ENCODE results near the gene ANXA2.

The ANXA2 gene

GRCh38 chr15:60397772-60398445 lies at the start of gene ANXA2:
Gene ANXA2, minus strand, starts transcription at chr15:60397986. Its CDS starts 11,911 bp downstream, at chr15:60386075.
- H3K9me3 ChIP-seq (ENCODE audit: control insufficient read depth, insufficient read depth, low read length): no peaks in the 10 kb centered on the region
- peak within 1 kb of the TSS; percentile 99 for H3K9ac ChIP-seq (ENCODE audit: low read depth, low read length)
- peaks cover 55% of the 10 kb centered on the region for H3K4me1 ChIP-seq (ENCODE audit: insufficient read depth, low read length)
- peaks cover 18% of the 10 kb centered on the region for H3K36me3 ChIP-seq (ENCODE audit: insufficient read depth, low read length)

DNA sequence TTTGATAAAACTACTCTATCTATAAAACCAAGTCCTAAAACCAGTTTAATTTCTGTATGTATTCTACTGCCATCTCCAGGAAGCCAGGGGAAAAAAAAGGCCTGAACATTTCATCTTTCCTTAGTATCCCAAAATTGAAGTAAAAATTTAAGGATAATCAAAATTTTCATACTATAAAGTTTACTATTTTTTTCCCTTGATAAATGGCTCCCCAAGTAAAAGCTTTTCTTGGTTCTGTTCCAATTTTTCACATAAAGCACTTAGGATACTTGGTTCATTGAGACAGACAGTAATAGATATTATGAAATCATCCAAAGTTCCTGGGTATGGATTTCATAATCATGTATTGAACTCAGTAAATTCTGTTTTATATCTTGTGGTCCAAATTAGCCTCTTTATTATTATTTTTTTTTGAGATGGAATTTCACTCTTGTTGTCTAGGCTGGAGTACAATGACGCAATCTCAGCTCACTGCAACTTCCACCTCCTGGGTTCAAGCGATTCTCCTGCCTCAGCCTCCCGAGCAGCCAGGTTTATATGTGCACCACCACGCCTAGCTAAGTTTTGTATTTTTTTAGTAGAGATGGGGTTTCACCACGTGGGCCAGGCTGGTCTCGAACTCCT lies 46.6 kb upstream of the ANXA2 start:
- Histone ChIP-seq H3K36me3 (ENCODE audit: insufficient read depth, low read length) (peaks cover 7% of the 10 kb centered on the region; the same call in 1 of the 2 replicates), H3K9me3 (ENCODE audit: control insufficient read depth, insufficient read depth, low read length) (no peaks in the 10 kb centered on the region), H3K4me1 (ENCODE audit: insufficient read depth, low read length) (no peaks in the 10 kb centered on the region), H3K9ac (ENCODE audit: low read depth, low read length) (no peak overlapping the region)

DNA sequence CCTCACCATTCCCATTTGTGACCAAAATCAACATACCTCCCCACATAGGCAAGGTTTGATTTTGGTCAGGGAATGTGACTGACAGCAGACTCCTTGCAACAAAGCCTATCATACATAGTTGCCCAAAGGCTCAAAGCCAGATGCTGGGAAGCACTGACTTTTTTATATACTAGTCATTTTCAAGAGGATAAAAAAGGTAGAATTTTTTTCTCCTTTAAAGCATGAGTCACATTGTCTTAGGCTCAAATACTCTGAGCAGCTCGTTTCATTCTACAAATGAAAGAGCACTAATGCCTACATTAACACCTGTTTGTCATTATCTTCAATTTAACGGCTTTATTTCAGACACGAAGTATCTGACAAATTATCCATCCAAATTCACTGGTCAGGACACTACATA lies 45.0 kb upstream of the ANXA2 start:
- Histone ChIP-seq H3K9me3 (ENCODE audit: control insufficient read depth, insufficient read depth, low read length) (no peaks in the 10 kb centered on the region), H3K4me1 (ENCODE audit: insufficient read depth, low read length) (no peaks in the 10 kb centered on the region), H3K36me3 (ENCODE audit: insufficient read depth, low read length) (peaks cover 3% of the 10 kb centered on the region; the same call in 1 of the 2 replicates), H3K9ac (ENCODE audit: low read depth, low read length) (no peak overlapping the region)

DNA sequence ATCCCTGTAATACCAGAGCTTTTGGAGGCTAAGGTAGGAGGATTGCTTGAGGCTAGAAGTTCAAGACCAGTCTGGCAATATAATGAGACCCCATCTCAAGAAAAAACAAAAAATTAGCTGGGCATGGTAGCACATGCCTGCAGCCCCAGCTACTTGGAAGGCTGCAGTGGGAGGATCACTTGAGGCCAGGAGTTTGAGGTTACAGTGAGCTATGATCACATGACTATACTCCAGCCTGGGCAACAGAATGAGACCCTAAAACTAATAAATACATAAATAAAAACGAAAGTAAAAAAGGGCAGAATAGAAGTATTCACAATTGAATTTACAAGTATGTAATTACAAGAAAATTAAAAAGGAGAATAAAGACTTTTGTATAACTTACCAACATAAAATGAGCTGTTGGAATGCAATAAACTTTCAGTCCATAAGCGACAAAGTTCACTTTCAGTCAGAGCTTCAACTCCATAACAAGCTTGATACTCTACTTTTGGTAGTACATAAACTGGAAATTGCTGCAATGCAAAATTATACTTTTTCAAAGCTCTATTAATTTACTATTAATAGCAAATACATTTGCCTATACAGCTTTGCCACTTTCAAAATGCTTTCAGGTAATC lies 44.4 kb upstream of the ANXA2 start:
- H3K9me3 ChIP-seq (ENCODE audit: control insufficient read depth, insufficient read depth, low read length): no peaks in the 10 kb centered on the region
- H3K36me3 ChIP-seq (ENCODE audit: insufficient read depth, low read length): peaks cover 3% of the 10 kb centered on the region; the same call in 1 of the 2 replicates
- H3K4me1 ChIP-seq (ENCODE audit: insufficient read depth, low read length): no peaks in the 10 kb centered on the region
- H3K9ac ChIP-seq (ENCODE audit: low read depth, low read length): no peak overlapping the region

GRCh38 chr15:60441331-60441730 lies 43.5 kb upstream of the ANXA2 start:
- H3K36me3 ChIP-seq (ENCODE audit: insufficient read depth, low read length): peaks cover 3% of the 10 kb centered on the region; the same call in 1 of the 2 replicates
- no peaks in the 10 kb centered on the region for H3K9me3 ChIP-seq (ENCODE audit: control insufficient read depth, insufficient read depth, low read length)
- no peaks in the 10 kb centered on the region for H3K4me1 ChIP-seq (ENCODE audit: insufficient read depth, low read length)
- H3K9ac ChIP-seq (ENCODE audit: low read depth, low read length): no peak overlapping the region

- Histone ChIP-seq H3K36me3 (ENCODE audit: insufficient read depth, low read length) (peaks cover 3% of the 10 kb centered on the region; the same call in 1 of the 2 replicates), H3K4me1 (ENCODE audit: insufficient read depth, low read length) (no peaks in the 10 kb centered on the region), H3K9ac (ENCODE audit: low read depth, low read length) (no peak overlapping the region)
Measured at GRCh38 chr15:60438646-60439045, 40.9 kb upstream of the ANXA2 start.

GRCh38 chr15:60428935-60429334 lies 31.1 kb upstream of the ANXA2 start:
- no peaks in the 10 kb centered on the region for H3K9me3 ChIP-seq (ENCODE audit: control insufficient read depth, insufficient read depth, low read length)
- no peak overlapping the region for H3K9ac ChIP-seq (ENCODE audit: low read depth, low read length)
- peaks cover 2% of the 10 kb centered on the region; the same call in 1 of the 2 replicates for H3K4me1 ChIP-seq (ENCODE audit: insufficient read depth, low read length)
- H3K36me3 ChIP-seq (ENCODE audit: insufficient read depth, low read length): no peaks in the 10 kb centered on the region; the same call in 1 of the 2 replicates

More at GRCh38 chr15:60438646-60439045, 40.9 kb upstream of the ANXA2 start:
- no peaks in the 10 kb centered on the region for H3K9me3 ChIP-seq (ENCODE audit: control insufficient read depth, insufficient read depth, low read length)

DNA sequence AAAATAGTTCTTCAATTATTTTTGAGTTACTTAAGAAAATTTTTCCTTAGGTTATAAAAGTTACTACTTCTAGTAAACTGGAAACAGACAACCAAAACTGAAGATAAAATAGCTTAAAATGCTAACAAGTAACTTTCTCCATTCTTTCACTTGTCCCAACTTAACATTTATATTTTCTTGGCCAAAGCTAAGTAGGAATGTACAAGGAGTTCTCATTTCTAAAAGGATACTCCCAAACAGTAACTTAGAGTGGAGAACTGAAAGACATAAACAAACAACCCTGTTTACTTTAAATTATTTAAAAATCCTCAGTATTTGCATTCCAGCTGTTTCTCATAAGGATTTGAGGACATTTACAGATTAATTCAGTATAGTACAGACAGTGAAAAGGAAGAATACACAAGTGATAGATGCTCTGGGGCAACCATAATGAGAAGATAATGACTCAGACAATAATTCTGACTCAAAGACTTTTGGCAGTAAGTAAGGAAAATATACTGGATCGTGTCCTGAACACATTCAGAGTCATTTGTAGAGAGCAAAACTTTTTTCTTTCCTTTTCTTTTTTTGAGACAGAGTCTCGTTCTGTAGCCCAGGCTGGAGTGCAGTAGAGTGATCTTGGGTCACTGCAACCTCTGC lies 29.2 kb upstream of the ANXA2 start:
- Histone ChIP-seq H3K9ac (ENCODE audit: low read depth, low read length) (no peak overlapping the region), H3K9me3 (ENCODE audit: control insufficient read depth, insufficient read depth, low read length) (no peaks in the 10 kb centered on the region), H3K36me3 (ENCODE audit: insufficient read depth, low read length) (no peaks in the 10 kb centered on the region; the same call in 1 of the 2 replicates), H3K4me1 (ENCODE audit: insufficient read depth, low read length) (peaks cover 3% of the 10 kb centered on the region; the same call in 1 of the 2 replicates)

DNA sequence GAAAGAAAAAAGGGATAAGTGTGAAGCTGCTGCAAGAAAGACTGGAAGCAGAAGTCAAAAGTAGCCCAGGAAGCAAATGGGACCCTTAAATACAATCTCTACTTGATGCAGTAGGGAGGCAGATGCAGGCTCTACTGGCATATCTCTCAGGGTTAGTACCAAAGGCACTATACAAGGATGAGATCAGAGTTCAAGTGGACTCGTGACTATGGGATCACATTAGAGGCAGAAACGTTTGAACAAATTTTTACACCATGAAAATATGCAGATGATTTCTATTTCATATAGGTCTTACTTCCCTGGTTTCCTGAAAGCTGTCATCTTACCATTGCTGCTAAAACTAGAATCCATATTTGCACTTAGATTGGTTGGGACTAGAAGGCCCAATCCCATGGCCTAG lies 27.7 kb upstream of the ANXA2 start:
- no peaks in the 10 kb centered on the region; the same call in 1 of the 2 replicates for H3K36me3 ChIP-seq (ENCODE audit: insufficient read depth, low read length)

GRCh38 chr15:60424006-60424405 lies 26.2 kb upstream of the ANXA2 start:
- Histone ChIP-seq H3K36me3 (ENCODE audit: insufficient read depth, low read length) (no peaks in the 10 kb centered on the region), H3K9ac (ENCODE audit: low read depth, low read length) (no peak overlapping the region), H3K9me3 (ENCODE audit: control insufficient read depth, insufficient read depth, low read length) (no peaks in the 10 kb centered on the region), H3K4me1 (ENCODE audit: insufficient read depth, low read length) (peaks cover 3% of the 10 kb centered on the region; the same call in 1 of the 2 replicates)

More for the DNA sequence above, 27.7 kb upstream of the ANXA2 start:
- Histone ChIP-seq H3K4me1 (ENCODE audit: insufficient read depth, low read length) (peaks cover 3% of the 10 kb centered on the region; the same call in 1 of the 2 replicates), H3K9me3 (ENCODE audit: control insufficient read depth, insufficient read depth, low read length) (no peaks in the 10 kb centered on the region), H3K9ac (ENCODE audit: low read depth, low read length) (no peak overlapping the region)

- peaks cover 3% of the 10 kb centered on the region; the same call in 1 of the 2 replicates for H3K4me1 ChIP-seq (ENCODE audit: insufficient read depth, low read length)
- H3K9me3 ChIP-seq (ENCODE audit: control insufficient read depth, insufficient read depth, low read length): no peaks in the 10 kb centered on the region
- no peak overlapping the region for H3K9ac ChIP-seq (ENCODE audit: low read depth, low read length)
- H3K36me3 ChIP-seq (ENCODE audit: insufficient read depth, low read length): no peaks in the 10 kb centered on the region
Measured at GRCh38 chr15:60423537-60423936, 25.8 kb upstream of the ANXA2 start.

- Histone ChIP-seq H3K4me1 (ENCODE audit: insufficient read depth, low read length) (peaks cover 3% of the 10 kb centered on the region; the same call in 1 of the 2 replicates), H3K36me3 (ENCODE audit: insufficient read depth, low read length) (no peaks in the 10 kb centered on the region), H3K9ac (ENCODE audit: low read depth, low read length) (no peak overlapping the region), H3K9me3 (ENCODE audit: control insufficient read depth, insufficient read depth, low read length) (no peaks in the 10 kb centered on the region)
Measured at GRCh38 chr15:60421544-60421943, 23.8 kb upstream of the ANXA2 start.

DNA sequence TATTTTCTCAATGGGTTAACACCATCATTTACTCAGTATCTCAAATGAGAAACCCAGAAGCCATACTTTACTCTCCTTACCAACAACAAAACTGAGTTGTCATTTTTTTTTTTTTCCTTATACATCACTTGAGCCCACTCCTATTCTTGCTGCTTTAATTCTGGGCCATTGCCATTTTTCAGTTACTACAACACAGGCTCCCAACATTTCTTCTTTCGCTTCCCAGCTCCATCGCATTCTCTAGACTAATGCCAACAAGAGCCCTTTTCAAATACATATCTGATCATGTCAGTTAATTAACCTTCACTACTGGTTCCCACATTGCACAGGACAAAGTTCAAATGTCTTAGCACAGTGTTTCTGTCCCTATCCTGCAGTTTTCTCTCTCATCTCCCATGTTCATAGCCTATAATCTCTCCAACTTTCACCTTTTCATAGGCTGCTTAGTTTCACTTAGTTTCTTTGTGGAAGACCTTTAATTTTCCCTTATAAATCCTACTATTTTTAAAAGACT lies 22.5 kb upstream of the ANXA2 start:
- Histone ChIP-seq H3K36me3 (ENCODE audit: insufficient read depth, low read length) (no peaks in the 10 kb centered on the region), H3K9ac (ENCODE audit: low read depth, low read length) (no peak overlapping the region), H3K4me1 (ENCODE audit: insufficient read depth, low read length) (peaks cover 3% of the 10 kb centered on the region; the same call in 1 of the 2 replicates), H3K9me3 (ENCODE audit: control insufficient read depth, insufficient read depth, low read length) (no peaks in the 10 kb centered on the region)

GRCh38 chr15:60419753-60420152 lies 22.0 kb upstream of the ANXA2 start:
- peaks cover 3% of the 10 kb centered on the region; the same call in 1 of the 2 replicates for H3K4me1 ChIP-seq (ENCODE audit: insufficient read depth, low read length)
- no peak overlapping the region for H3K9ac ChIP-seq (ENCODE audit: low read depth, low read length)
- no peaks in the 10 kb centered on the region for H3K9me3 ChIP-seq (ENCODE audit: control insufficient read depth, insufficient read depth, low read length)
- no peaks in the 10 kb centered on the region for H3K36me3 ChIP-seq (ENCODE audit: insufficient read depth, low read length)
